WTC11 (cell line): ENCODE data around the gene GNAS-AS1. TPM values are rescaled to one million over a fixed set of nuclear protein-coding genes. Genes with fewer than 3 reads are reported as not detected.

Experiments used
- ATAC-seq: fragments of 200-7000 bp; cut with Tn5 transposase; 2 replicates; pipeline ENCODE4 v1.10.0; 2021; ENCODE audit warnings: mild to moderate bottlenecking, moderate library complexity
- CTCF ChIA-PET: fragments of 300-600 bp; sonication (Branson Sonifier 250); formaldehyde crosslinking; loops from one replicate; lab custom pipeline; 2021; ENCODE audit warnings: antibody characterized with exemption; lab: Charles Lee
- POLR2A ChIA-PET: fragments of 350-600 bp; sonication (Branson Sonifier 250); formaldehyde crosslinking; loops from one replicate; lab custom pipeline; 2021; ENCODE audit warnings: antibody characterized with exemption; lab: Charles Lee
- DNase-seq: peaks from one replicate; pipeline ENCODE4 v3.0.0; 2021; ENCODE audit warnings: low spot score
- H3K27ac Mint-ChIP-seq: 2 replicates; pipeline ENCODE4 v1.8.0; 2021; ENCODE audit warnings: mixed read lengths
- H3K27me3 Mint-ChIP-seq: 2 replicates; pipeline ENCODE4 v1.8.0; 2021; ENCODE audit warnings: low read depth, mild to moderate bottlenecking, moderate library complexity, mixed read lengths
- H3K36me3 Mint-ChIP-seq: 2 replicates; pipeline ENCODE4 v1.8.0; 2021; ENCODE audit warnings: mixed read lengths
- H3K4me1 Mint-ChIP-seq: 2 replicates; pipeline ENCODE4 v1.8.0; 2022; ENCODE audit warnings: mixed read lengths
- H3K4me3 Mint-ChIP-seq: 2 replicates; pipeline ENCODE4 v1.8.0; 2021; ENCODE audit warnings: mild to moderate bottlenecking, moderate library complexity, mixed read lengths
- H3K9me3 Mint-ChIP-seq: 2 replicates; pipeline ENCODE4 v1.8.0; 2021; ENCODE audit warnings: mixed read lengths
- ARID4B ChIP-seq: sonication (generic); formaldehyde crosslinking; IDR thresholded peaks from 2 replicates; pipeline ENCODE4 v1.8.0; 2023; ENCODE audit warnings: missing genetic modification reagents, mild to moderate bottlenecking, borderline replicate concordance
- ATF1 ChIP-seq: sonication (generic); formaldehyde crosslinking; IDR thresholded peaks from 2 replicates; pipeline ENCODE4 v1.8.1; 2023; ENCODE audit warnings: mild to moderate bottlenecking, moderate library complexity, missing genetic modification reagents
- ATF2 ChIP-seq: sonication (generic); formaldehyde crosslinking; IDR thresholded peaks from 2 replicates; pipeline ENCODE4 v1.8.1; 2022; ENCODE audit warnings: low read depth, missing genetic modification reagents, borderline replicate concordance
- CBFB ChIP-seq: sonication (generic); formaldehyde crosslinking; IDR thresholded peaks from 2 replicates; pipeline ENCODE4 v1.8.1; 2022; ENCODE audit warnings: mild to moderate bottlenecking, low read depth, missing genetic modification reagents
- CREB1 ChIP-seq: sonication (generic); formaldehyde crosslinking; IDR thresholded peaks from 2 replicates; pipeline ENCODE4 v1.8.0; 2023; ENCODE audit warnings: mild to moderate bottlenecking, missing genetic modification reagents
- E2F5 ChIP-seq: sonication (generic); formaldehyde crosslinking; IDR thresholded peaks from 2 replicates; pipeline ENCODE4 v1.8.1; 2022; ENCODE audit warnings: mild to moderate bottlenecking, moderate library complexity, missing genetic modification reagents
- ELF4 ChIP-seq: sonication (generic); formaldehyde crosslinking; IDR thresholded peaks from 2 replicates; pipeline ENCODE4 v1.8.1; 2022; ENCODE audit warnings: low read depth, mild to moderate bottlenecking, moderate library complexity, missing genetic modification reagents
- FOXP1 ChIP-seq: sonication (generic); formaldehyde crosslinking; IDR thresholded peaks from 2 replicates; pipeline ENCODE4 v1.8.0; 2022; ENCODE audit warnings: missing genetic modification reagents, mild to moderate bottlenecking, moderate library complexity, borderline replicate concordance
- GRHL2 ChIP-seq: fragments of 250-450 bp; sonication (Bioruptor Pico); IDR thresholded peaks from 2 replicates; pipeline ENCODE4 v1.8.0; 2022; ENCODE audit warnings: mild to moderate bottlenecking, moderate library complexity; ENCODE audit not compliant: insufficient replicate concordance, severe bottlenecking
- IRF2 ChIP-seq: sonication (generic); formaldehyde crosslinking; IDR thresholded peaks from 2 replicates; pipeline ENCODE4 v1.8.0; 2022; ENCODE audit warnings: low read depth, missing genetic modification reagents, borderline replicate concordance
- MLX ChIP-seq: sonication (generic); formaldehyde crosslinking; IDR thresholded peaks from 2 replicates; pipeline ENCODE4 v1.8.1; 2023; ENCODE audit warnings: mild to moderate bottlenecking, missing genetic modification reagents, moderate library complexity
- MXD4 ChIP-seq: fragments of 250-450 bp; sonication (Bioruptor Pico); IDR thresholded peaks from 2 replicates; pipeline ENCODE4 v1.8.0; 2021; ENCODE audit warnings: mild to moderate bottlenecking, moderate library complexity, borderline replicate concordance
- NFATC4 ChIP-seq: fragments of 250-450 bp; sonication (Bioruptor Pico); IDR thresholded peaks from 2 replicates; pipeline ENCODE4 v1.9.0; 2021; ENCODE audit warnings: mild to moderate bottlenecking
- NFE2L1 ChIP-seq: sonication (generic); formaldehyde crosslinking; IDR thresholded peaks from 2 replicates; pipeline ENCODE4 v1.8.1; 2023; ENCODE audit warnings: missing genetic modification reagents
- NR2C2 ChIP-seq: sonication (generic); formaldehyde crosslinking; IDR thresholded peaks from 2 replicates; pipeline ENCODE4 v1.8.0; 2022; ENCODE audit warnings: mild to moderate bottlenecking, missing genetic modification reagents
- OVOL2 ChIP-seq: fragments of 250-450 bp; sonication (Bioruptor Pico); IDR thresholded peaks from 2 replicates; pipeline ENCODE4 v1.9.0; 2021; ENCODE audit warnings: mild to moderate bottlenecking, borderline replicate concordance
- SMAD3 ChIP-seq: sonication (generic); formaldehyde crosslinking; IDR thresholded peaks from 2 replicates; pipeline ENCODE4 v1.8.0; 2022; ENCODE audit warnings: missing genetic modification reagents, mild to moderate bottlenecking, borderline replicate concordance
- ZNF512 ChIP-seq: sonication (generic); formaldehyde crosslinking; IDR thresholded peaks from 2 replicates; pipeline ENCODE4 v1.8.1; 2022; ENCODE audit warnings: missing genetic modification reagents, borderline replicate concordance
- total RNA-seq: library from RNA; stranded (reverse); gene quantifications from 3 replicates; pipeline ENCODE4 v1.2.3, GENCODE V29; 2021
- TF ChIP-seq, protein P1 (sequence below): sonication (generic); formaldehyde crosslinking; IDR thresholded peaks from 2 replicates; pipeline ENCODE4 v1.8.0; 2022; ENCODE audit warnings: mild to moderate bottlenecking, missing genetic modification reagents

GNAS-AS1 gene
- total RNA-seq, 1 experiment from 2014 or later, result 12.2 TPM

GRCh38 chr20:58892932-58893224 lies 42.2 kb upstream of the GNAS-AS1 start:
- TF ChIP-seq IRF2 (CRISPR knock-in tag) (no peak), SMAD3 (CRISPR knock-in tag) (no peak), ZNF512 (CRISPR knock-in tag) (no peak), NR2C2 (CRISPR knock-in tag) (no peak), MLX (CRISPR knock-in tag) (no peak), E2F5 (CRISPR knock-in tag) (no peak), FOXP1 (CRISPR knock-in tag) (no peak), CBFB (CRISPR knock-in tag) (no peak), ATF2 (CRISPR knock-in tag) (no peak), ARID4B (CRISPR knock-in tag) (no peak), MXD4 (no peak), GRHL2 (CRISPR knock-in tag) (no peak), NFATC4 (CRISPR knock-in tag) (no peak), CREB1 (CRISPR knock-in tag) (no peak), OVOL2 (CRISPR knock-in tag) (no peak), ELF4 (CRISPR knock-in tag) (no peak), NFE2L1 (CRISPR knock-in tag) (no peak), ATF1 (CRISPR knock-in tag) (no peak)
- TF ChIP-seq, protein P1, sequence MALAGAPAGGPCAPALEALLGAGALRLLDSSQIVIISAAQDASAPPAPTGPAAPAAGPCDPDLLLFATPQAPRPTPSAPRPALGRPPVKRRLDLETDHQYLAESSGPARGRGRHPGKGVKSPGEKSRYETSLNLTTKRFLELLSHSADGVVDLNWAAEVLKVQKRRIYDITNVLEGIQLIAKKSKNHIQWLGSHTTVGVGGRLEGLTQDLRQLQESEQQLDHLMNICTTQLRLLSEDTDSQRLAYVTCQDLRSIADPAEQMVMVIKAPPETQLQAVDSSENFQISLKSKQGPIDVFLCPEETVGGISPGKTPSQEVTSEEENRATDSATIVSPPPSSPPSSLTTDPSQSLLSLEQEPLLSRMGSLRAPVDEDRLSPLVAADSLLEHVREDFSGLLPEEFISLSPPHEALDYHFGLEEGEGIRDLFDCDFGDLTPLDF, result no peak
- peak overlapping the region; percentile 91; the same call in 1 of the 2 replicates for H3K27ac Mint-ChIP-seq
- POLR2A ChIA-PET, result no interaction called here

More at GRCh38 chr20:58892932-58893224, 42.2 kb upstream of the GNAS-AS1 start:
- Mint-ChIP-seq H3K36me3 (peaks cover 22% of the 10 kb centered on the region), H3K27me3 (no peaks in the 10 kb centered on the region), H3K9me3 (no peaks in the 10 kb centered on the region), H3K4me3 (peak overlapping the region; percentile 94), H3K4me1 (peaks cover 53% of the 10 kb centered on the region)
- CTCF ChIA-PET, result no interaction called here
- DNase-seq (no peak), ATAC-seq (no peak)
